HG03280 (cell line): ENCODE measurements around the gene MNX1.

Experiments used
- ATAC-seq: cut with Tn5 transposase; IDR thresholded peaks from one replicate; pipeline ENCODE4 v1.9.1; 2021; ENCODE audit warnings: mild to moderate bottlenecking, moderate library complexity; ENCODE audit not compliant: unreplicated experiment

The MNX1 gene

GRCh38 chr7:157010588-157011332, at the start of gene MNX1:
TSS of gene MNX1 (minus strand) at chr7:157010663. CDS start at chr7:157010350, 313 bp downstream.
- ATAC-seq, result peak; percentile 85

GRCh38 chr7:157059534-157059933, 49.1 kb upstream of the MNX1 start:
- ATAC-seq, result no peak

GRCh38 chr7:157058701-157059100, 48.2 kb upstream of the MNX1 start:
- no peak for ATAC-seq

- ATAC-seq, result no peak
Observed at GRCh38 chr7:157058068-157058467, 47.6 kb upstream of the MNX1 start.

GRCh38 chr7:157056957-157057902, 46.8 kb upstream of the MNX1 start:
- ATAC-seq, result no peak

- ATAC-seq, result no peak
Observed at GRCh38 chr7:157056246-157056645, 45.8 kb upstream of the MNX1 start.

GRCh38 chr7:157054927-157055326, 44.5 kb upstream of the MNX1 start:
- ATAC-seq, result no peak

- ATAC-seq, result no peak
Observed at GRCh38 chr7:157053118-157053517, 42.7 kb upstream of the MNX1 start.

GRCh38 chr7:157047148-157047547, 36.7 kb upstream of the MNX1 start:
- no peak for ATAC-seq

GRCh38 chr7:157046681-157047080, 36.2 kb upstream of the MNX1 start:
- no peak for ATAC-seq

- ATAC-seq, result no peak
Observed at GRCh38 chr7:157044943-157045660, 34.6 kb upstream of the MNX1 start.

- no peak for ATAC-seq
Observed at GRCh38 chr7:157044147-157044687, 33.8 kb upstream of the MNX1 start.

GRCh38 chr7:157043745-157044144, 33.3 kb upstream of the MNX1 start:
- ATAC-seq, result no peak

- ATAC-seq, result no peak
Observed at GRCh38 chr7:157041514-157042277, 31.2 kb upstream of the MNX1 start.

GRCh38 chr7:157041004-157041403, 30.5 kb upstream of the MNX1 start:
- no peak for ATAC-seq

- no peak for ATAC-seq
Observed at GRCh38 chr7:157037635-157038034, 27.2 kb upstream of the MNX1 start.

GRCh38 chr7:157037028-157037427, 26.6 kb upstream of the MNX1 start:
- no peak for ATAC-seq

GRCh38 chr7:157035979-157036378, 25.5 kb upstream of the MNX1 start:
- ATAC-seq, result no peak

- no peak for ATAC-seq
Observed at GRCh38 chr7:157035302-157035701, 24.8 kb upstream of the MNX1 start.
